OCI-LY1 (cell line): ENCODE data around the gene FRMD4A.

ENCODE experiments used
- H2AFZ ChIP-seq: fragments of 200-600 bp; sonication (generic), shearing (Covaris generic); 2 replicates; pipeline ENCODE4 v1.6.0; 2014; ENCODE audit warnings: antibody characterized with exemption, mild to moderate bottlenecking, low read length
- H3F3A ChIP-seq: fragments of 200-600 bp; sonication (generic), shearing (Covaris generic); 2 replicates; pipeline ENCODE4 v1.6.0; 2014; ENCODE audit warnings: mild to moderate bottlenecking, antibody characterized with exemption, low read length, moderate library complexity; ENCODE audit not compliant: insufficient read depth
- H3K27ac ChIP-seq: fragments of 200-600 bp; sonication (generic); 2 replicates; pipeline ENCODE4 v1.5.1; 2014; ENCODE audit warnings: low read length, mixed run types, mild to moderate bottlenecking, low read depth; ENCODE audit not compliant: poor library complexity, severe bottlenecking
- H3K27me3 ChIP-seq: fragments of 200-600 bp; sonication (generic); 2 replicates; pipeline ENCODE4 v1.6.0; 2014; ENCODE audit warnings: antibody characterized with exemption, mild to moderate bottlenecking, low read length, moderate library complexity; ENCODE audit not compliant: insufficient read depth
- H3K36me3 ChIP-seq: fragments of 200-600 bp; sonication (generic); 2 replicates; pipeline ENCODE4 v1.6.1; 2014; ENCODE audit warnings: mild to moderate bottlenecking, antibody characterized with exemption, low read length, moderate library complexity, mixed read lengths; ENCODE audit not compliant: insufficient read depth
- H3K4me1 ChIP-seq: fragments of 200-600 bp; sonication (generic); 2 replicates; pipeline ENCODE4 v1.5.1; 2014; ENCODE audit warnings: mild to moderate bottlenecking, low read length, moderate library complexity; ENCODE audit not compliant: insufficient read depth, severe bottlenecking
- H3K4me2 ChIP-seq: fragments of 200-600 bp; sonication (generic), shearing (Covaris generic); 2 replicates; pipeline ENCODE4 v1.6.1; 2014; ENCODE audit warnings: low read length
- H3K4me3 ChIP-seq: fragments of 200-600 bp; sonication (generic); 2 replicates; pipeline ENCODE4 v1.5.1; 2014; ENCODE audit warnings: low read length, low read depth, mild to moderate bottlenecking, mixed read lengths; ENCODE audit not compliant: poor library complexity, severe bottlenecking
- H3K79me2 ChIP-seq: fragments of 200-600 bp; shearing (Covaris generic); 2 replicates; pipeline ENCODE4 v1.6.1; 2016; ENCODE audit warnings: mixed run types, low read length, mixed read lengths; ENCODE audit not compliant: insufficient read depth
- H3K9ac ChIP-seq: fragments of 200-600 bp; sonication (generic), shearing (Covaris generic); 2 replicates; pipeline ENCODE4 v1.6.1; 2014; ENCODE audit warnings: mild to moderate bottlenecking, low read length, mixed read lengths
- H3K9me2 ChIP-seq: fragments of 200-600 bp; sonication (generic), shearing (Covaris generic); 2 replicates; pipeline ENCODE4 v1.6.1; 2014; ENCODE audit warnings: low read depth, mild to moderate bottlenecking, low read length, mixed read lengths
- H3K9me3 ChIP-seq: fragments of 200-600 bp; shearing (Covaris generic); 2 replicates; pipeline ENCODE4 v1.6.1; 2014; ENCODE audit warnings: low read length, mixed read lengths
- H4K20me1 ChIP-seq: fragments of 200-600 bp; sonication (generic), shearing (Covaris generic); 2 replicates; pipeline ENCODE4 v1.6.0; 2016; ENCODE audit warnings: mild to moderate bottlenecking, low read length; ENCODE audit not compliant: insufficient read depth
- CTCF ChIP-seq: fragments of 200-600 bp; sonication (generic), shearing (Covaris generic); IDR thresholded peaks from 2 replicates; pipeline ENCODE4 v1.5.1; 2017; ENCODE audit warnings: mild to moderate bottlenecking, antibody characterized with exemption, low read length, moderate library complexity, mixed read lengths
- EZH2 ChIP-seq: fragments of 200-600 bp; sonication (generic), shearing (Covaris generic); IDR thresholded peaks from 2 replicates; pipeline ENCODE4 v1.8.0; 2017; ENCODE audit warnings: borderline replicate concordance, mixed run types, mild to moderate bottlenecking, antibody characterized with exemption, low read length, moderate library complexity, mixed read lengths

Gene FRMD4A

GRCh38 chr10:14077430-14077829, 253.3 kb downstream of the FRMD4A start:
- TF ChIP-seq EZH2 (no peak), CTCF (no peak)
- H3K79me2 ChIP-seq, result no peaks in the 10 kb centered on the region
- H2AFZ ChIP-seq, result no peak overlapping the region
- H3K36me3 ChIP-seq, result no peaks in the 10 kb centered on the region
- no peaks in the 10 kb centered on the region for H3K4me1 ChIP-seq
- no peaks in the 10 kb centered on the region for H3K9me3 ChIP-seq
- no peaks in the 10 kb centered on the region for H3K9me2 ChIP-seq
- no peaks in the 10 kb centered on the region for H3F3A ChIP-seq
- H3K9ac ChIP-seq, result no peak overlapping the region
- H3K27me3 ChIP-seq, result no peaks in the 10 kb centered on the region
- H4K20me1 ChIP-seq, result no peaks in the 10 kb centered on the region
- H3K4me3 ChIP-seq, result no peak overlapping the region
- no peak overlapping the region for H3K27ac ChIP-seq
- H3K4me2 ChIP-seq, result no peak overlapping the region

- H3K36me3 ChIP-seq, result no peaks in the 10 kb centered on the region
- H3K4me3 ChIP-seq, result no peak overlapping the region
- H3K4me1 ChIP-seq, result no peaks in the 10 kb centered on the region
- no peaks in the 10 kb centered on the region for H3K9me3 ChIP-seq
- no peak overlapping the region for H3K4me2 ChIP-seq
- H3K9ac ChIP-seq, result no peak overlapping the region
- no peaks in the 10 kb centered on the region for H3K27me3 ChIP-seq
- H3F3A ChIP-seq, result no peaks in the 10 kb centered on the region
- no peaks in the 10 kb centered on the region for H3K9me2 ChIP-seq
- no peak for TF ChIP-seq EZH2
- no peak for TF ChIP-seq CTCF
- no peak overlapping the region for H3K27ac ChIP-seq
- H4K20me1 ChIP-seq, result no peaks in the 10 kb centered on the region
- no peak overlapping the region for H2AFZ ChIP-seq
- no peaks in the 10 kb centered on the region for H3K79me2 ChIP-seq
Measured at GRCh38 chr10:14074062-14074884, 256.5 kb downstream of the FRMD4A start.

- H3K9ac ChIP-seq, result no peak overlapping the region
- H3K9me2 ChIP-seq, result no peaks in the 10 kb centered on the region
- H3K27ac ChIP-seq, result no peak overlapping the region
- H3K36me3 ChIP-seq, result no peaks in the 10 kb centered on the region
- TF ChIP-seq EZH2 (no peak), CTCF (no peak)
- no peak overlapping the region for H2AFZ ChIP-seq
- no peaks in the 10 kb centered on the region for H3K79me2 ChIP-seq
- H3K4me2 ChIP-seq, result no peak overlapping the region
- no peaks in the 10 kb centered on the region for H3K9me3 ChIP-seq
- H3K27me3 ChIP-seq, result no peaks in the 10 kb centered on the region
- H4K20me1 ChIP-seq, result no peaks in the 10 kb centered on the region
- no peaks in the 10 kb centered on the region for H3F3A ChIP-seq
- no peak overlapping the region for H3K4me3 ChIP-seq
- H3K4me1 ChIP-seq, result no peaks in the 10 kb centered on the region
Measured at GRCh38 chr10:14072541-14072940, 258.2 kb downstream of the FRMD4A start.
